AG09319 (cell line): ENCODE measurements around the gene MSRB3.

Source experiments
- DNase-seq: peaks from one replicate; pipeline ENCODE4 v3.0.0-alpha.2; 2010; ENCODE audit warnings: low read depth; ENCODE audit errors: extremely low read depth
- CTCF ChIP-seq: IDR thresholded peaks from 2 replicates; pipeline ENCODE4 v1.5.1; 2011; ENCODE audit warnings: low read depth, mild to moderate bottlenecking, inconsistent platforms, low read length, moderate library complexity

The MSRB3 gene

GRCh38 chr12:65463082-65463481 lies 184.6 kb downstream of the MSRB3 start:
- DNase-seq, result no peak
- no peak for TF ChIP-seq CTCF

DNA sequence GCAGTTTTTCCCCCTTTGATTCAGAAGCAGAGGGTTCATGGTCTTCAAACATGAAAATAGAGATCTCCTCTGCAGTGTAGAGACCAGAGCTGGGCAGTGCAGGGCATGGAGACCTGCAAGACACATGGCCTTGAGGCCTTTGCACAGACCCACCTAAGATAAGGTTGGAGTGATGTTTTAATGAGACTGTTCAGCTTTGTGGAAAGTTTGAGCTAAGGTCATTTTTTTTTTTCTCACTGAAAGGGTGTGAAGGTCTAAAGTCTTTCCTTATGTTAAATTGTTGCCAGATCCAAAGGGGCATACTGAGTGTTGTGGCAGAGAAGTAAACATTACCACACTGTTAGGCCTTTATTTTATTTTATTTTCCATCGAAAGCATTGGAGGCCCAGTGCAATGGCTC lies 185.1 kb downstream of the MSRB3 start:
- no peak for DNase-seq
- no peak for TF ChIP-seq CTCF

- DNase-seq, result peak; percentile 77
- TF ChIP-seq CTCF, result no peak
Measured at GRCh38 chr12:65464930-65465329, 186.4 kb downstream of the MSRB3 start.

- TF ChIP-seq CTCF, result no peak
- no peak for DNase-seq
Measured at GRCh38 chr12:65465766-65466547, 187.5 kb downstream of the MSRB3 start.

- no peak for TF ChIP-seq CTCF
- no peak for DNase-seq
Measured at GRCh38 chr12:65466911-65467310, 188.4 kb downstream of the MSRB3 start.

- DNase-seq, result peak; percentile 18
- TF ChIP-seq CTCF, result no peak
Measured at GRCh38 chr12:65470256-65470655, 191.8 kb downstream of the MSRB3 start.

DNA sequence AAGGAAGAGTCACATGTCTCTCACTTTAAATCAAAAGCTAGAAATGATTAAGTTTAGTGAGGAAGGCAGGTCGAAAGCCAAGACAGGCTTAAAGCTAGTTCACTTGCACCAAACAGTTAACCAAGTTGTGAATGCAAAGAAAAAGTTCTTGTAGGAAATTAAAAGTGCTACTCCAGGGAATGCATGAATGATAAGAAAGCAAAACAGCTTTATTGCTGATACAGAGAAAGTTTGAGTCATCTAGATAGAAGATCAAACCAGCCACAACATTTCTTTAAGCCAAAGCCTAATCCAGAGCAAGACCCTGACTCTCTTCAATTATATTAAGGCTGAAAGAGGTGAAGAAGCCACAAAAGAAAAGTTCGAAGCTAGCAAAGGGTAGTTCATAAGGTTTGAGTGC lies 193.6 kb downstream of the MSRB3 start:
- no peak for DNase-seq
- TF ChIP-seq CTCF, result no peak
